HG02852 (cell line): Measurements from ENCODE around the gene AGBL2.
A peak's percentile ranks its signal among the peaks of the same experiment; 100 is the strongest.
"Not testable (repeated sequence)": the region's sequence is repeated elsewhere in the genome, so short reads cannot be mapped to it uniquely, and the experiment has no call there.

Source experiments
- ATAC-seq: cut with Tn5 transposase; IDR thresholded peaks from one replicate; pipeline ENCODE4 v1.9.1; 2021; ENCODE audit warnings: mild to moderate bottlenecking, moderate library complexity; ENCODE audit not compliant: unreplicated experiment

The AGBL2 gene

GRCh38 chr11:47636331-47636730 lies 78.8 kb downstream of the AGBL2 start:
- ATAC-seq = not testable (repeated sequence)

- no peak for ATAC-seq
Measured at GRCh38 chr11:47631473-47631872, 83.7 kb downstream of the AGBL2 start.

- ATAC-seq = no peak
Measured at GRCh38 chr11:47628026-47628425, 87.1 kb downstream of the AGBL2 start.

- ATAC-seq = no peak
Measured at GRCh38 chr11:47626234-47626633, 88.9 kb downstream of the AGBL2 start.

- no peak for ATAC-seq
Measured at GRCh38 chr11:47620836-47621378, 94.3 kb downstream of the AGBL2 start.

GRCh38 chr11:47617417-47617809 lies 97.8 kb downstream of the AGBL2 start:
- no peak for ATAC-seq

- ATAC-seq = no peak
Measured at GRCh38 chr11:47616726-47617416, 98.3 kb downstream of the AGBL2 start.

- ATAC-seq = no peak
Measured at GRCh38 chr11:47615249-47615648, 99.9 kb downstream of the AGBL2 start.

- peak; percentile 78 for ATAC-seq
Measured at GRCh38 chr11:47611348-47611794, 103.8 kb downstream of the AGBL2 start.

- no peak for ATAC-seq
Measured at GRCh38 chr11:47609675-47610074, 105.5 kb downstream of the AGBL2 start.
